AG08396 (cell line): Measurements from ENCODE around the gene POLR3G.
A peak's percentile ranks its signal among the peaks of the same experiment; 100 is the strongest.

Experiments
- DNase-seq: peaks from one replicate; pipeline ENCODE4 v3.0.0; 2012; ENCODE audit warnings: low spot score, mixed read lengths

Gene POLR3G

DNA sequence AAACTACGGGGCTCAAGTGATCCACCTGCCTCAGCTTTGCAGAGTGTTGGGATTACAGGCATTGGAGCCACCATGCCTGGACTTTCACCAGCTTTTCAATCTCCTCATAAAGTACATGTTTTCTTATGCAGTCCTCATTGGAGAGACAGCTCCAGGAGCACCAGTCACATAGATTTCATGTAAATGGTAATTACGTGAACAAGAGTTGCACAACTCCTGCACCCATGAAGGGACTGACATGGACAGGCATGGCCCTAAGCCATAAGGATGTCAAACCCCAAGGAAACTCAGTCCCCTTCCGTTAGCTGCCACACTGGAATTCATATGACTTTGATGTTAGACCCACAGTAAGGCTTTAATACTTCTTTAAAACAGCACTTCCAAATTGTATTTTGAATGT lies 76.3 kb downstream of the POLR3G start:
- DNase-seq, result no peak

DNA sequence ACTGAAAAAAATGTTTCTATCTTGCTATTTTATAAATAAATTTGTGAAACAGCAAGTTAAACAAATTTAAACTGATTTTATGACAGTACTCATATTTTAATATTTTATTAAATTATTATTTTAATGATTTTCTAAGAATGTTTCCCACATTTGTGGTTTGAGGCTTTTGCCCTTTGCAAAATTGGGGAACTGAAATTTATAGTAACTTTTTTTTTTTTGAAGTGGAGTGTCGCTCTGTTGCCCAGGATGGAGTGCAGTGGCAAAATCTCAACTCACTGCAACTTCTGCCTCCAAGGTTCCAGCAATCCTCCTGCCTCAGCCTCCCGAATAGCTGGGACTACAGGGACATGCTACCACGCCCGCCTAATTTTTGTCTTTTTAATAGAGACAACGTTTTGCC lies 76.7 kb downstream of the POLR3G start:
- no peak for DNase-seq

DNA sequence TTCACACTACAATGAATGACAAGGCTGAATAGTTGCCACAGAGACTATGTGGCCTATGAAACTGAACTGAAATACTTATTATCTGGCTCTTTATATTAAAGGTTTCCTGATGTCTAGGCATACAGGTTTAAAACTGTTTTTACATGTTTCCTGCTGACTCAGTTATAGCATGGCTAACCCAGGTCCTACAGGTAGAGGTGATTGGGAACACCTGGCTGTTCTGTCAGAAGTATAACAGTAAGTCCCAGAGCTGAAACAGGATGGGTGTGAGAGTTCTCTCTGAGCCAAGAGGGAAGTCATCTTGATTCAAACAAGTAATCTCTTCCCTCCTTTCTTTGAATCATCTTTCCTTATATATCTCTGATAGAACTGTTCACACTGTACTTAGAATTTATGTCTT lies 79.0 kb downstream of the POLR3G start:
- no peak for DNase-seq

- no peak for DNase-seq
Observed at GRCh38 chr5:90554358-90555006, 79.8 kb downstream of the POLR3G start.

DNA sequence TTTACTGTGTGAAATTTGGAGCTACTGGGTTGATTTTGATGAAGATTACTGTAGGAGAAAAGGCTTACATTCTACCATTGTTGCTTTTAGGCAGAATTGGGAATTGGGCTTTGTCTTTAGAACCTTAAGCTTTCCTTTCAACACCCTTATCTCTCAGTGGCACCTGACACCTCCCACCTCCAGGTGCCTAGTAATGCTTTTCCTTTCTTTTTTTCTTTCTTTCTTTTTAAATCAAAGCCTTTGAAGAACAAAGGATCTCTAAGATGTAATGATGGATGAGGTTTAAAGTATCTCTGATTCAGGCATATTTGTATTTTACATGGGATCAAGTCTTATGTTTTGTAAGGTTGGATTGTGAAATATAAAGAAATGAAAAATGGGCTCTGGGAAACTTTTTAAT lies 81.0 kb downstream of the POLR3G start:
- DNase-seq, result no peak

- no peak for DNase-seq
Observed at GRCh38 chr5:90557391-90557790, 82.7 kb downstream of the POLR3G start.

- DNase-seq, result no peak
Observed at GRCh38 chr5:90557871-90558270, 83.2 kb downstream of the POLR3G start.

- DNase-seq, result peak; percentile 34
Observed at GRCh38 chr5:90558344-90559192, 83.9 kb downstream of the POLR3G start, which contains the start of gene ADGRV1. Gene ADGRV1 (plus strand): TSS chr5:90558797. CDS start chr5:90558896, 99 bp downstream.

DNA sequence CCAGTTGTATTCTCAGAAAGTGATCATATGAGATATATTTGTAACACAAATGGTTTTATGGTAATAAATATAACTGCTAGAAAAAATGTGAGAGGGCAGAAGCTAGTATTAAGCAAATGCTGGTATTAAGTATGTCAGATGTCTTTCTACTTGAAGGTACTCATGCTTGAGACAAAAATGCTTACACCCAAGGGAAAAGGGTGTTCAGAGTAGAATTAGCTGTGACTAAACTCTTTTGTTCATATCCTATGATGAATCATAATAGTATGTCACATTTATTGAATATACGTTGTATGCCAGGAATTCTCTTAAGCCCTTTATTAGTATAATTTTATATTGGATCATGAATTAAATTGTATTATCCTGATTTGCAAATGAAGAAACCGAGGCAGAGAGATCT lies 86.1 kb downstream of the POLR3G start:
- DNase-seq, result no peak

GRCh38 chr5:90561766-90562165 lies 87.1 kb downstream of the POLR3G start:
- no peak for DNase-seq

GRCh38 chr5:90562341-90562740 lies 87.7 kb downstream of the POLR3G start:
- DNase-seq, result no peak

DNA sequence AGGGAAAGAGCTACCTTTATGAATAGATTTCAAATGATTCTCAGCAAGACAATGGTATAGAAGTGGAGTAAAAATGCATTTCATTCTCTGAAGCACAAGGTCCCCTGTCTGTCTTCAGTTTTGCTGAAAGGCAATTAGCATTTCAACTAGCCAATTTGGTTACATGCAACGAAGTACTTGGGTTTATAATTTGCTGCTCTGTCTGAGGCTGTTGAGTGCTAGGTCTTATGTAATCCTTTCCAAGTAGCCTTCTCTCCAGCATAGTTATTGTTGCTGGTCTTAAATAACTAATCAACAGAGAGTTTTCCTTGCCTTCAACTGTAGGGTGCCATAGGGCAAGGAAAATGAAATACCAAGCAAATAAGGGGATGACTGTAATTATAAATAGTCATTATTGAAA lies 88.4 kb downstream of the POLR3G start:
- DNase-seq, result no peak
